ENCODE results near the gene BTF3L4. TPM values are rescaled to one million over a fixed set of nuclear protein-coding genes. Genes with fewer than 3 reads are reported as not detected.

BTF3L4 gene
- total RNA-seq, 1 experiment from 2014 or later: 89.4 TPM

DNA sequence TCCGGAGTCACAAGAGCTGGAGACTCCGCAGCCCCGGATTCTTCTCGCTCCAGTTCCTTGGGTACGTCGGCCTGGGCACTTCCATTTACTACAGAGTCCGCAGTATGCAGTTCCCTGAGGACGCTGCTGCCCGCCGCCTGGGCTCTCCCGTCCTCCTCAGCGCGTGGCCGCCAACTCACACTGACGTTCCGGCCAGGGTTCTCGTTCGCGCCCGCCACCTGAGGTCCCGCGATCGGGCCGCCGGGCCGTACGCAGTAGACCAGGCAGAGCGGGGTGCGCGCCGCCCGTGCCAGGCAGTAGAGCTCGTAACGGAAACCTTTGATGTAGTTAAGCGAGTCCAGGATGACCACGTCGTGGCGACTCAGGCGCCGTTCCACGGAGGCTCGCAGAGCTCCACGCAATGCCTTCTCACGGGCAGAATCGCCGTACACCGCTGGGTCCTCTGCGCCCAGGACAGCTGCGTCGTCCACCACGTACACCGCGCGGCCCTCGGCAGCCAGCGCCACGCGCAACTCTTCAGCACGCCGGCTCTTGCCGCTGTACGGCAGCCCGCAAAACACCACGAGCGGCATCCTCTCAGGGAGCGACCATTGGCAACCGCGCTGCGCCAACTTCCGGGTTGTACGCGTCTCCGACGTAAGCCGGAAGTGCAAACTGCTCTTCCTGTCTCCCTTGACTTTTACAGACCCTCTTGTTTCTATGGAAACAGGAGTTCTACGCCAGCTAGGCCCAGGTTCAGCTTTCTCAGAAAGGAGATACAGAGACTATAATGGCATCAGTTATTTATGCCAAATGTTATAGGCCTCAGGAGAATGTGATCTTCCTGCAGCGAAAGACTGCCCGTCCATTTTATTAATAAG lies 22.7 kb upstream of the BTF3L4 start, which contains the start of gene KTI12 (continued):
- TF ChIP-seq, protein P1, sequence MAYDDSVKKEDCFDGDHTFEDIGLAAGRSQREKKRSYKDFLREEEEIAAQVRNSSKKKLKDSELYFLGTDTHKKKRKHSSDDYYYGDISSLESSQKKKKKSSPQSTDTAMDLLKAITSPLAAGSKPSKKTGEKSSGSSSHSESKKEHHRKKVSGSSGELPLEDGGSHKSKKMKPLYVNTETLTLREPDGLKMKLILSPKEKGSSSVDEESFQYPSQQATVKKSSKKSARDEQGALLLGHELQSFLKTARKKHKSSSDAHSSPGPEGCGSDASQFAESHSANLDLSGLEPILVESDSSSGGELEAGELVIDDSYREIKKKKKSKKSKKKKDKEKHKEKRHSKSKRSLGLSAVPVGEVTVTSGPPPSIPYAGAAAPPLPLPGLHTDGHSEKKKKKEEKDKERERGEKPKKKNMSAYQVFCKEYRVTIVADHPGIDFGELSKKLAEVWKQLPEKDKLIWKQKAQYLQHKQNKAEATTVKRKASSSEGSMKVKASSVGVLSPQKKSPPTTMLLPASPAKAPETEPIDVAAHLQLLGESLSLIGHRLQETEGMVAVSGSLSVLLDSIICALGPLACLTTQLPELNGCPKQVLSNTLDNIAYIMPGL (CRISPR knock-in tag; IDR thresholded peaks at IDR 0.05): peak; percentile 68; the same call in 1 of the 2 replicates
- TF ChIP-seq ZBTB43 (CRISPR knock-in tag; IDR thresholded peaks at IDR 0.05) (peak; percentile 75; the same call in 1 of the 2 replicates), GRHL2 (CRISPR knock-in tag; IDR thresholded peaks at IDR 0.05; ENCODE audit: insufficient replicate concordance, severe bottlenecking) (no peak), TEAD4 (CRISPR knock-in tag; IDR thresholded peaks at IDR 0.05) (no peak), ZNF423 (CRISPR knock-in tag; IDR thresholded peaks at IDR 0.05) (no peak), CREB1 (CRISPR knock-in tag; IDR thresholded peaks at IDR 0.05) (peak; percentile 53; the same call in 1 of the 2 replicates), JAZF1 (CRISPR knock-in tag; IDR thresholded peaks at IDR 0.05) (no peak), NR2C2 (CRISPR knock-in tag; IDR thresholded peaks at IDR 0.05) (0 out of 2 replicates have a peak, but pooled peaks have one; percentile 12), PRRX2 (CRISPR knock-in tag; IDR thresholded peaks at IDR 0.05) (peak; percentile 49; the same call in 1 of the 2 replicates), RORB (CRISPR knock-in tag; IDR thresholded peaks at IDR 0.05) (no peak), MYBL2 (CRISPR knock-in tag; IDR thresholded peaks at IDR 0.05) (peak; percentile 79), E2F5 (CRISPR knock-in tag; IDR thresholded peaks at IDR 0.05) (no peak), ZNF317 (CRISPR knock-in tag; IDR thresholded peaks at IDR 0.05; ENCODE audit: borderline replicate concordance, low read depth) (no peak), USF1 (CRISPR knock-in tag; IDR thresholded peaks at IDR 0.05) (0 out of 2 replicates have a peak, but pooled peaks have one; percentile 55), ZNF138 (CRISPR knock-in tag; conservative IDR thresholded peaks at IDR 0.05) (no peak), SMAD3 (CRISPR knock-in tag; IDR thresholded peaks at IDR 0.05; ENCODE audit: borderline replicate concordance) (no peak), KAT7 (CRISPR knock-in tag; IDR thresholded peaks at IDR 0.05; ENCODE audit: borderline replicate concordance) (peak; percentile 98), MXD4 (CRISPR knock-in tag; IDR thresholded peaks at IDR 0.05; ENCODE audit: borderline replicate concordance) (no peak), EMX1 (CRISPR knock-in tag; IDR thresholded peaks at IDR 0.05) (no peak)
- TF ChIP-seq, protein P2, sequence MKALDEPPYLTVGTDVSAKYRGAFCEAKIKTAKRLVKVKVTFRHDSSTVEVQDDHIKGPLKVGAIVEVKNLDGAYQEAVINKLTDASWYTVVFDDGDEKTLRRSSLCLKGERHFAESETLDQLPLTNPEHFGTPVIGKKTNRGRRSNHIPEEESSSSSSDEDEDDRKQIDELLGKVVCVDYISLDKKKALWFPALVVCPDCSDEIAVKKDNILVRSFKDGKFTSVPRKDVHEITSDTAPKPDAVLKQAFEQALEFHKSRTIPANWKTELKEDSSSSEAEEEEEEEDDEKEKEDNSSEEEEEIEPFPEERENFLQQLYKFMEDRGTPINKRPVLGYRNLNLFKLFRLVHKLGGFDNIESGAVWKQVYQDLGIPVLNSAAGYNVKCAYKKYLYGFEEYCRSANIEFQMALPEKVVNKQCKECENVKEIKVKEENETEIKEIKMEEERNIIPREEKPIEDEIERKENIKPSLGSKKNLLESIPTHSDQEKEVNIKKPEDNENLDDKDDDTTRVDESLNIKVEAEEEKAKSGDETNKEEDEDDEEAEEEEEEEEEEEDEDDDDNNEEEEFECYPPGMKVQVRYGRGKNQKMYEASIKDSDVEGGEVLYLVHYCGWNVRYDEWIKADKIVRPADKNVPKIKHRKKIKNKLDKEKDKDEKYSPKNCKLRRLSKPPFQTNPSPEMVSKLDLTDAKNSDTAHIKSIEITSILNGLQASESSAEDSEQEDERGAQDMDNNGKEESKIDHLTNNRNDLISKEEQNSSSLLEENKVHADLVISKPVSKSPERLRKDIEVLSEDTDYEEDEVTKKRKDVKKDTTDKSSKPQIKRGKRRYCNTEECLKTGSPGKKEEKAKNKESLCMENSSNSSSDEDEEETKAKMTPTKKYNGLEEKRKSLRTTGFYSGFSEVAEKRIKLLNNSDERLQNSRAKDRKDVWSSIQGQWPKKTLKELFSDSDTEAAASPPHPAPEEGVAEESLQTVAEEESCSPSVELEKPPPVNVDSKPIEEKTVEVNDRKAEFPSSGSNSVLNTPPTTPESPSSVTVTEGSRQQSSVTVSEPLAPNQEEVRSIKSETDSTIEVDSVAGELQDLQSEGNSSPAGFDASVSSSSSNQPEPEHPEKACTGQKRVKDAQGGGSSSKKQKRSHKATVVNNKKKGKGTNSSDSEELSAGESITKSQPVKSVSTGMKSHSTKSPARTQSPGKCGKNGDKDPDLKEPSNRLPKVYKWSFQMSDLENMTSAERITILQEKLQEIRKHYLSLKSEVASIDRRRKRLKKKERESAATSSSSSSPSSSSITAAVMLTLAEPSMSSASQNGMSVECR (CRISPR knock-in tag; IDR thresholded peaks at IDR 0.05; ENCODE audit: borderline replicate concordance): peak; percentile 94
- TF ChIP-seq, protein P3, sequence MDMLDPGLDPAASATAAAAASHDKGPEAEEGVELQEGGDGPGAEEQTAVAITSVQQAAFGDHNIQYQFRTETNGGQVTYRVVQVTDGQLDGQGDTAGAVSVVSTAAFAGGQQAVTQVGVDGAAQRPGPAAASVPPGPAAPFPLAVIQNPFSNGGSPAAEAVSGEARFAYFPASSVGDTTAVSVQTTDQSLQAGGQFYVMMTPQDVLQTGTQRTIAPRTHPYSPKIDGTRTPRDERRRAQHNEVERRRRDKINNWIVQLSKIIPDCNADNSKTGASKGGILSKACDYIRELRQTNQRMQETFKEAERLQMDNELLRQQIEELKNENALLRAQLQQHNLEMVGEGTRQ (CRISPR knock-in tag; IDR thresholded peaks at IDR 0.05): no peak; the same call in 1 of the 2 replicates
- TF ChIP-seq, protein P4, sequence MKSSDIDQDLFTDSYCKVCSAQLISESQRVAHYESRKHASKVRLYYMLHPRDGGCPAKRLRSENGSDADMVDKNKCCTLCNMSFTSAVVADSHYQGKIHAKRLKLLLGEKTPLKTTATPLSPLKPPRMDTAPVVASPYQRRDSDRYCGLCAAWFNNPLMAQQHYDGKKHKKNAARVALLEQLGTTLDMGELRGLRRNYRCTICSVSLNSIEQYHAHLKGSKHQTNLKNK (CRISPR knock-in tag; IDR thresholded peaks at IDR 0.05): no peak
- TF ChIP-seq, protein P5, sequence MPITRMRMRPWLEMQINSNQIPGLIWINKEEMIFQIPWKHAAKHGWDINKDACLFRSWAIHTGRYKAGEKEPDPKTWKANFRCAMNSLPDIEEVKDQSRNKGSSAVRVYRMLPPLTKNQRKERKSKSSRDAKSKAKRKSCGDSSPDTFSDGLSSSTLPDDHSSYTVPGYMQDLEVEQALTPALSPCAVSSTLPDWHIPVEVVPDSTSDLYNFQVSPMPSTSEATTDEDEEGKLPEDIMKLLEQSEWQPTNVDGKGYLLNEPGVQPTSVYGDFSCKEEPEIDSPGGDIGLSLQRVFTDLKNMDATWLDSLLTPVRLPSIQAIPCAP (CRISPR knock-in tag; IDR thresholded peaks at IDR 0.05): no peak
- TF ChIP-seq, protein P6, sequence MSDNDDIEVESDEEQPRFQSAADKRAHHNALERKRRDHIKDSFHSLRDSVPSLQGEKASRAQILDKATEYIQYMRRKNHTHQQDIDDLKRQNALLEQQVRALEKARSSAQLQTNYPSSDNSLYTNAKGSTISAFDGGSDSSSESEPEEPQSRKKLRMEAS (CRISPR knock-in tag; IDR thresholded peaks at IDR 0.05): peak; percentile 88
- TF ChIP-seq, protein P7, sequence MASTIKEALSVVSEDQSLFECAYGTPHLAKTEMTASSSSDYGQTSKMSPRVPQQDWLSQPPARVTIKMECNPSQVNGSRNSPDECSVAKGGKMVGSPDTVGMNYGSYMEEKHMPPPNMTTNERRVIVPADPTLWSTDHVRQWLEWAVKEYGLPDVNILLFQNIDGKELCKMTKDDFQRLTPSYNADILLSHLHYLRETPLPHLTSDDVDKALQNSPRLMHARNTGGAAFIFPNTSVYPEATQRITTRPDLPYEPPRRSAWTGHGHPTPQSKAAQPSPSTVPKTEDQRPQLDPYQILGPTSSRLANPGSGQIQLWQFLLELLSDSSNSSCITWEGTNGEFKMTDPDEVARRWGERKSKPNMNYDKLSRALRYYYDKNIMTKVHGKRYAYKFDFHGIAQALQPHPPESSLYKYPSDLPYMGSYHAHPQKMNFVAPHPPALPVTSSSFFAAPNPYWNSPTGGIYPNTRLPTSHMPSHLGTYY (CRISPR knock-in tag; IDR thresholded peaks at IDR 0.05): no peak
